Astrocyte of the spinal cord (primary cell): ENCODE results near the gene HSPA1L.

ENCODE experiments used
- DNase-seq: peaks from one replicate; pipeline ENCODE4 v3.0.0; 2011; ENCODE audit warnings: low read depth, low spot score
- H3K4me3 ChIP-seq: 2 replicates; pipeline ENCODE4 v1.5.1; 2011; ENCODE audit warnings: low read depth, mild to moderate bottlenecking, low read length, moderate library complexity
- in situ Hi-C: cut with HindIII; loops from 2 replicates; pipeline ENCODE4 v1.10.0; 2017; ENCODE audit warnings: low sequenced_read_pairs
- TF ChIP-seq, protein P1 (sequence below): IDR thresholded peaks from 2 replicates; pipeline ENCODE4 v1.5.1; 2012; ENCODE audit warnings: low read depth, mild to moderate bottlenecking, low read length, inconsistent platforms

The HSPA1L gene

DNA sequence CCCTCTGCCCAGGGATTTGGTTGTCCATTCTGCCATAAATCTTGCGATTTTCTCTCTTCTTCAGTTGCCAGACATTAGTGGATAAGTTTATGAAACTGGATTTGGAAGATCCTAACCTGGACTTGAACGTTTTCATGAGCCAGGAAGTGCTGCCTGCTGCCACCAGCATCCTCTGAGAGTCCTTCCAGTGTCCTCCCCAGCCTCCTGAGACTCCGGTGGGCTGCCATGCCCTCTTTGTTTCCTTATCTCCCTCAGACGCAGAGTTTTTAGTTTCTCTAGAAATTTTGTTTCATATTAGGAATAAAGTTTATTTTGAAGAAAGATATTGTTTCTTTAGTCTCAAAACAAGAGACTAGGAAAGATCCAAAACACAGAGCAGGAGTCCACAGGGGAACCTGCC lies 52.7 kb downstream of the HSPA1L start, which contains the start of gene SAPCD1:
Gene SAPCD1 (plus strand): TSS at position 301 of the 400 bp plus-strand sequence. CDS start 399 bp downstream, outside the sequence.
- no peak within 1 kb of the TSS for H3K4me3 ChIP-seq
- TF ChIP-seq, protein P1, sequence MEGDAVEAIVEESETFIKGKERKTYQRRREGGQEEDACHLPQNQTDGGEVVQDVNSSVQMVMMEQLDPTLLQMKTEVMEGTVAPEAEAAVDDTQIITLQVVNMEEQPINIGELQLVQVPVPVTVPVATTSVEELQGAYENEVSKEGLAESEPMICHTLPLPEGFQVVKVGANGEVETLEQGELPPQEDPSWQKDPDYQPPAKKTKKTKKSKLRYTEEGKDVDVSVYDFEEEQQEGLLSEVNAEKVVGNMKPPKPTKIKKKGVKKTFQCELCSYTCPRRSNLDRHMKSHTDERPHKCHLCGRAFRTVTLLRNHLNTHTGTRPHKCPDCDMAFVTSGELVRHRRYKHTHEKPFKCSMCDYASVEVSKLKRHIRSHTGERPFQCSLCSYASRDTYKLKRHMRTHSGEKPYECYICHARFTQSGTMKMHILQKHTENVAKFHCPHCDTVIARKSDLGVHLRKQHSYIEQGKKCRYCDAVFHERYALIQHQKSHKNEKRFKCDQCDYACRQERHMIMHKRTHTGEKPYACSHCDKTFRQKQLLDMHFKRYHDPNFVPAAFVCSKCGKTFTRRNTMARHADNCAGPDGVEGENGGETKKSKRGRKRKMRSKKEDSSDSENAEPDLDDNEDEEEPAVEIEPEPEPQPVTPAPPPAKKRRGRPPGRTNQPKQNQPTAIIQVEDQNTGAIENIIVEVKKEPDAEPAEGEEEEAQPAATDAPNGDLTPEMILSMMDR = no peak
- no peak for DNase-seq
- in situ Hi-C loops = no loop called here

DNA sequence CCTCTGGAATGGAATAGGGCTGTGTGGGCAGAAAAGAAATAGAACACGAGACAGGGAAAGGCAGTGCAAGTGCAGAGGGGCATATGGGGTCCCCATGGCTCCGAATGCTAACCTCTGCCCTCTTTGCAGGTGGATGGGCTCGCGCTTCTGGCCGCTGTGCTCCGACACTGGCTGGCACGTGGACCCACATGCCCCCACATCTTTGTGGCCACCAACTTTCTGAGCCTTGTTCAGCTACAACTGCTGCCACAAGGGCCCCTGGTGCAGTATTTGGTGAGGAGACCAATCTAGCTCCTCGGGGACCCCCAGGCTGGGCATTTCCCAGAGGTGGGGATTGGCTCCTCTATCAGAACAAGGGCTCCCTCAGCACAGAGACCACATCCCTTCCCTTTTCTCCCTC lies 53.7 kb downstream of the HSPA1L start:
- H3K4me3 ChIP-seq = no peak overlapping the region
- no peak for DNase-seq
- in situ Hi-C loops = no loop called here
- TF ChIP-seq, protein P1 = no peak

DNA sequence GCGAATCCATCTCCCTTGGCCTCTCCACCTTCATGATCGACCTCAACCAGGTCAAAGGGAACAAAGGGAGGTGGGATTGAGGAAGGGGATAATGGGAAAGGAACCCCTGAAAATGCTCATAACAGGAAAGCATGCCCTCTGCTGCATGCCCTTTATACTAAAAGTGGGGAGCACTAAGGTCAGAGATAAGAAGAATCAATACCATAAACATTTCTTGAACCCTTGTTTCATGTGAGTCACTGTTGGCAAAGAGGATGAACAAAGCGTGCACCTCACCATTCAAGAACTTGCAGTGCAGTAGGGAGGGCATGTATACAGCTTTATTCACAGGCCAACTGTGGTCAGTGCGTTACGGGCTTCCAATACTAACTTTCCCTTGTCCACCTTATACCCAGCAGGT lies 54.3 kb downstream of the HSPA1L start:
- TF ChIP-seq, protein P1 = no peak
- DNase-seq = no peak
- in situ Hi-C loops = no loop called here
- H3K4me3 ChIP-seq = no peak overlapping the region
